ENCODE measurements around the gene CEP112. TPM values are rescaled to one million over a fixed set of nuclear protein-coding genes. Genes with fewer than 3 reads are reported as not detected.

CEP112 gene
- polyA plus RNA-seq, 3 donors = 11.8 to 16.4 (median 13.8) TPM

DNA sequence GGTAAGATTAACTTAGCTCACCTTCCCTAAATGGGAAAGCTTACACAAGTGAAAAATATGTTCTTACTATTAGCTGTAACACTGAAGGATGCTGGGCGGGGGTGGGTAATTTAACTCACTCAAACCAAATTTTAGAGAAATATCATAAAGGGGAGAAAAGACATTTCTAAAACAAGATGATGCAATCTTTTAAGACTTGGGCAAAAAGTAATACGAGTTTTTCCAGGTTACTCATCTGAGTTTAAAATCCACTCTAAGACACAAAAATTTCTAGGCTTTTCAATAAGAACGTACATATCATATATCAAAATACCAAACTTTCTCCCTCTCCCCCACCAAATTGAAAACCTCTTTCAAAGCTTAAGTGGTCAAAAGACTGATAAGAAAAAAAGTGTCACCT, 228.8 kb downstream of the CEP112 start:
- no peak for DNase-seq (ENCODE audit: extremely low read depth in 1 of 11, low read depth in 9 of 11, low spot score in 4 of 11)

DNA sequence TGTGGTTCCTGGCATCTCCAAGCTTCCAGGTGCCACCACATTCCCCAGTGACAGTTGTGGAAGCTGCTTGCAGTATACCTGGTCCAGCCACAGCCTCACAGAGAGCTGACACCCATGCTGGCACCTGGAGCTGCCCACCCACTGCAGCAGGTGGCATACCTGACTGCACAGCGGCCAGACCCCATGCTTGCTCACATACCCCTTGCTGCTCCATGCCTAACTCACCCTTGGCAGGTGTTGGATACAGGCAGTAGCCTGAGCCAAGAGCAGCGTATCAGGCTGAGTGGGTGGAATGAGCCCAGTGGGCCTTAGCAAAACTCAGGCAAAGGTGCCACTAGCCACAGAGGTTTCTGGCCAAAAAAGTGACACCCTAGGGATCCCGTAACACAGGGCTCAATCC, 232.3 kb downstream of the CEP112 start:
- no peak for DNase-seq (ENCODE audit: extremely low read depth in 1 of 11, low read depth in 9 of 11, low spot score in 4 of 11)

DNA sequence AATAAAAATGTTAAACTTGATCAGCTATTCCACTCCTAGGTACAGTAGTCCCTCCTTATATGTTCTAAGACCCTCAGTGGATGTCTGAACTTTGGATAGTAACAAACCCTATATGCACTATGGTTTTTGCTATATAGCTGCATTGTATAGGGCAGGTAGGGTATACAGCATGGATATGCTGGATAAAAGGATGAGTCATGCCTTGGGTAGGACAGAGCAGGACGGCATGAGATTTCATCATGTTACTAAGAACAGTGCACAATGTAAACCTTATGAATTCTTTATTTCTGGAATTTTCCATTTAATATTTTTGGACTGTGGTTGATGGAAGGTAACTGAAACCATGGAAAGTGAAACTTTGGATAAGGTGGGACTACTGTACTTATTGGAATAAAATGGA, 235.1 kb downstream of the CEP112 start:
- no peak for DNase-seq (ENCODE audit: extremely low read depth in 1 of 11, low read depth in 9 of 11, low spot score in 4 of 11)

DNA sequence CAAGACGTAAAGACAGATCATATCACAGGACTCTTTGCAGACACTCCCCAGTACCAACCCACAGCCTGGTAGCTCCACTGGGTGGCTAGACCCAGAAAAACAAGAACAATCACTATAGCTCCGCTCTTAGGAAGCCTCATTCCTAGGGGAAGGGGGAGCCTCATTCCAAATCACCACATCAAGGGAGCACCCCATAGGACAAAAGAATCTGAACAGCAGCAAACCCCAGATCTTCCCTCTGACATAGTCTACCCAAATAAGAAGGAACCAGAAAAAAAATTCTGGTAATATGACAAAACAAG, 237.8 kb downstream of the CEP112 start:
- no peak for DNase-seq (ENCODE audit: extremely low read depth in 1 of 11, low read depth in 9 of 11, low spot score in 4 of 11)

DNA sequence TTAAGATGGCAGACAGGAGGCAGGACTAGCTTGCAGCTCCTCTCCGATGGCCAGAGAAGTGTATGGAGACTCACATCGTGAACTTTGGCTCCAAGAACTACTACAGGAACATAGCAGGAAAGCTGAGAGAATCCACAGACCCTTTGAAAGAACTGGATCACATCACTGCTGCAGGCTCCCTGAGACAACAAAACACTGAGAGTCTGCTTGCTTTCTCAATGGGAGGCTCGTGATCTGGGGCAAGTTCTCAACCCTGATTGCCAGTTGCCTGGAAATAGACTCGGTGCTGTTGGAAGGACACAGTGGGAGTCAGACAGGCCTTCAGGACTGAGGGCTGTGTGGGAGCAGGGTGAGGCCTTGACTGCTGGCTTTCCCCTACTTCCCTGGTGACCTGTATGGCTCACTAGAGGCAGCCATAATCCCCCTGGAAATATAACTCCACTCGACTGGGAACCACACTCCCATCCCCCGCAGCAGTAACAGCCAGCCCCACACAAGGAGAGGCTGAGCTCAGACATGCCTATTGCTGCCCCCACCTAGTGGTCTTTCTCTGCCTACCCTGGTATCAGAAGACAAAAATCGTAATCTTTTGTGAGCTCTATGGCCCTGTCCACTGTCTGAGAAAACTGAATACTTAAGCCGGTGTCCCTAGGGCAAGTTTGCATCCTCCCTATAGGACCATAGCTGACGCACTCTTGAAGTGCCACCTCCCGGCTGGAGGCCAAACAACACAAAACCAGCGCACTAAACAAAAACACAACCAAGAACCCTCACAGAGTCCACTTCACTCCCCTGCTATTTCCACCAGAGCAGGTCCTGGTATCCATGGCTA, 238.4 kb downstream of the CEP112 start:
- no peak for DNase-seq (ENCODE audit: extremely low read depth in 1 of 11, low read depth in 9 of 11, low spot score in 4 of 11)

DNA sequence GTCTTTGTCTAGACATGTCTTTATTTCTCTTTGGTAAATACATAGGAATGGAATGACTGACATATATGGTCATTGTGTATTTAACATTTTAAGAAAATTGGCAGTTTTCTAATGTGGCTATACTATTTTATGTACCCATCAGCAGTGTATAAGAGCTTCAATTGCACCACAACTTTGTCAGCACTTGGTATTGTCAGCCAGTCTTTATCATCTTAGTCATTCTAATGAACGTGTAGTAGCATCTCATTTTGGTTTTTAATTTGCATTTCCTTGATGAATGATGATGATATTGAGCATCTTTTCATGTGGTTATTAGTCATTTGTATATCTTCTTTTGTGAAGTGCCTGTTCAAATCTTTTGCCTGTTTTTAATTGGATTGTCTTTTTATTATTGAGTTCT, 239.3 kb downstream of the CEP112 start:
- no peak for DNase-seq (ENCODE audit: extremely low read depth in 1 of 11, low read depth in 9 of 11, low spot score in 4 of 11)

DNA sequence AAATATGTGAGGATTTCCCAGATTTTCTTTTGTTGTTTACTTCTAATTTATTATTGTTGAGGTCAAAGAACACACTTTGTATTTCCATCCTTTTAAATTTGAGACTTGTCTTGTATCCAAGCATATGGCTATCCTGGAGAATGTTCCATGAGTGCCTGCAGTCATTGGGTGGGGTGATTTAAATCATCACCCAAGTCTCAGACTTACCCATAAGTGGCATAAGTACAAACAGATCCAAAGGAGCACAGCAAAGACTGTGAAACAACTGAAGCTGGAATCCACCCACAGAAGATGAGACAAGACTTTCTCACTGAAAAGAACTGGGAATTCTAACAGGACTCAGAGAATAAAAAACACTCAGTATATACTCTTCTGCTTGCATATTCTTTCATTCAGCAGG, 239.9 kb downstream of the CEP112 start:
- DNase-seq (ENCODE audit: extremely low read depth in 1 of 11, low read depth in 9 of 11, low spot score in 4 of 11) = no peak

DNA sequence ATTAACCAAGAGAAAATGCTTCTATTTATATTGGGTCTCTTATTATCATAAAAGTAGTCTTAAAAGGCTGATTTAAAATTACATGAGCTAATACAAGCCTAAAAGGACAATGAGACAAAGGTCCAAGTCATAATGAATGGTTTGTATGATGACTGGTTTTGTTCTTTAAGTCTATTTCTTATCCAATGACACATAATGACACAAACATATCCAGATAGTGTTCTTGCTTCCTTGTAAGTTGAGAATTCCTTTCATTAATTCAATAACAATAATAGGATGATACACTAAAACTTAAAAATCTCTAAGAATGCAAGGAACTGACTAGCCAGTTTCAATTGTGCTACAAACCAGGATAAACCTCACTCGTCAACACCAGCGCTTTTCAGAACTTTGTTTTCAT, 244.1 kb downstream of the CEP112 start:
- no peak for DNase-seq (ENCODE audit: extremely low read depth in 1 of 11, low read depth in 9 of 11, low spot score in 4 of 11)

DNA sequence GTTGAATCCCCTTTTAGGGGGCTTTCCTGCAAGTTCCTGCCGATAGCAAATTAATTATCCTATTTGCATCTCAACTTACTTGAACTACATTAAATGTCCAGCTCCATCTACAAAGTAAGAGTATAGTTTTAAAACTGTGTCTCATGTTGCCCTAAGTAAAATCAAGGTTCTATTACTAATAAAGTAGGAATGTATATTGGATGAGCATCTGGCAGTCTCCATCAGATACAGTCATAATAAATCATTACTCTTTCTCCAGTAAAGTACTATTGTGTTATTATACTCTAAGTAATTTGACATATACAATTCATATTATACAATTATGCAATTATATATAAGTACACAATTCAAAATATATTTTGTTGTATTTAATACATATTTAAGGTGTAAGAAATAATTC, 249.3 kb downstream of the CEP112 start:
- DNase-seq (ENCODE audit: extremely low read depth in 1 of 11, low read depth in 9 of 11, low spot score in 4 of 11) = no peak

DNA sequence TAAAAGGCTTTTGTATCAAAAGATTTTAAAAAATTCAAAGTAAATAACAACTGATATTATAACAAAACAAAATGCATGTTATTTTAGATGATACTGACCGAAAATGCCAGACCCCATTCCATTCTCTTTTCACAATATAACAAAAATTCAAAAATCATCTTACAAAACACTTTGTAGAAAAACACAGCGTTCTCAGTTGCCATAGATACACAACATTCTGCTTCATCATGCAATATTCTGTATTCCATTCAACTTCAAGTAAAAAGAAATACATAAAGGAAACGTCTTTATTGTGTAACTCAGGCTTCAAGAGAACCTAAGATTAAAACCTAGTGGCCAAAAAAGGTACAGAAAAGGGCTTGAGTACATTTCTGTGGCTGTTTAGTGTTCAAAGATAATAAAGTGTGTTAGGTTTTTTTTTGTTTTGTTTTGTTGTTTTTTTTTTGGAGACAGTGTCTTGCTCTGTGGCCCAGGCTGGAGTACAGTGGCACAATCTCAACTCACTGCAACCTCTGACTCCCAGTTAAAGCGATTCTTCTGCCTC, 250.5 kb downstream of the CEP112 start:
- no peak for DNase-seq (ENCODE audit: extremely low read depth in 1 of 11, low read depth in 9 of 11, low spot score in 4 of 11)

DNA sequence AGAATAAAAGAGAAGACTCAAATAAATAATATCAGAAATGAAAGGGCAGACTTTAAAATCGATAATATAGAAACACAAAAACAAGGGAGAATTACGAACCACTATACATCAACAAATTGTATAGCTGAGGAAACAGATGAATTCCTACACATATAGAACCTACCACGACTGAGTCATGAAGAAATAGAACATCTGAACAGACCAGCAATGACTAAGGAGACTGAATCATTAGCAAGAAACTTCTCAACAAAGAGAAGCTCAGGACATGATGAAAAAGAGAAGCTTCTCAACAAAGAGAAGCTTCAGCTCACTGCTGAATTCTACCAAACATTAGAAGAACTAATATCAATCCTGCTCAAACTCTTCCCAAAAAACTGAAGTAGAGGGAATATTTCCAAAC, 255.9 kb downstream of the CEP112 start:
- no peak for DNase-seq (ENCODE audit: extremely low read depth in 1 of 11, low read depth in 9 of 11, low spot score in 4 of 11)

DNA sequence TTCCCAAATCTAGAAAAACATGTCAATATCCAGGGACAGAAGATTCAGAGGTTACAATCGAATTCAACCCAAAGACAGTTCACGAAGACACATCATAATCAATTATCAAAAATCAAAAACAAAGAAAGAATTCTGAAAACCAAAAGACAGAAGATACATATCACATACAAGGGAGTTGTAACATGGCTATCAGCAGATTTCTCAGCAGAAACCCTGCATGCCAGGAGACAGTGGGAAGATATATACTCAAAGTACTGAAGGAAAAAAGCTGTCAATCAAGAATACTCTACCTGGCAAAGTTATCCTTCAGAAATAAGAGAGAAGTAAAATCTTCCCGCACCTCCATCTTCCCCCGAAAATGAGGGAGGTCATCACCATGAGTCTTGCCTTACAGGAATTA, 258.6 kb downstream of the CEP112 start:
- no peak for DNase-seq (ENCODE audit: extremely low read depth in 1 of 11, low read depth in 9 of 11, low spot score in 4 of 11)

DNA sequence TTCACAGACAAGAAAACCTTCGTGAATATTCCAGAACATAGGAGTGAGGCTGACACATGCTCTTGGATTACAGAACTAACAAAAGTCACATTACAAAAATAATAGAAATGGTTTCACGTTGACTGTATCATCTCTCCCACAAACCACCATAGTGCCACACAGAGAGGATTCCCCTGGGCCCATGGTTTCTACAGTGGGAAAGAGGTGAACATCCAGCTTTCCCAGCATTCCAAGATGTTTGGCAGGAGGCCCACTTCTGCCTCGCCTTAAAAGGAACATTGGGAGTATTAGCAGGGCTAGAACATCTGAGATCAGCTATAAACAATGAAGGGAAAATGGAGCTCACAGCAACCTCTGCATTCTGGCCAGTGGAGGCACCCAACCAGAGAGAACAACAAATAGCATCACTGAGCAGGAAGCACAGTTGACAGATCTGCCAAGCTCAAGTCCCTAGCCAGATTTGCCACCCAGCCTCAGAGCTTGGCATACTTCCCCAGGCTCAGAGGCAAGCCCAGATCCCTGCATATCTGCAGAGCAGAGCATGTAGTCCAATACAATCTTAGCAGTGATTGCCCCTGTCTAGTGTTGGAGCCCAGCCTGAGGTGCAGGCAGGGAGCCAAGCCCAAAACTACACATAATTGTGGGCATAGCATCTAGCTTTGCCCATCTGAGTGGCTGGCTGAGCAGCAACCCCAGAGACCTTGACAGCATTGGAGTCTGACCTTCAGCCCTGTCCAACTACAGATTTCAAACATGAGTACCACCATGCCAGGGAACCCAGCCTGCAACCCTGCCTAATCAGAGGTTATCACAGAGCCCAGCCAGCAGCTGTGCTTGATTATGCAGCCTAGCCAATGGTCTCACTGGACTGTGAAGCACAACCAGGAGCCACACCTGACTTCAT, 260.4 kb downstream of the CEP112 start:
- no peak for DNase-seq (ENCODE audit: extremely low read depth in 1 of 11, low read depth in 9 of 11, low spot score in 4 of 11)

DNA sequence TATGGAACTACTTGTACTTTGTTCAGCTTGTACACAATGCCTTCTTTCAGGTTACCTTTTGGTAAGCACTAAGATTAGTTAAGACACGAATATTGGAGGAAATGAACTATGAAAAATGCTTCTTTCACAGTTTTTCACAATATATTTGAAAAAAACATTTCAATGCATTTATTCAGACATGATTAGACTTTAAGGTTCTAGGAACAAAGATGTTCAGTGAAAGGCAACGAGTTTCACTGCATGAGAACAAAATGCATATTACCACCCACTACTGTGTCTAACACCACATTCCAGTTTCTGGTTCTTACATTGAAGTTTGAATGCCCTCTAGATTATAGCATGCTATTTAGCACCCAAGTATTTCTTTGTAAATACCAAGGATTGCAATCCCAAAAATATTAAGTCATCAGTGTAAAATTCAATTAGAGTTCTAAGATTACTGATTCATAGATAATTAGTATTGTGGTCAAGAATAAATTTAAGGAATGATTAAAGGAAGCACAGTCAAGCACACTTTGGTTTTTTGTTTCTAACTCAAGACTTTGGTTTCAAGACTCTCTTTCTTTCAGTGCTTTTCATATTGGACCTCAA, 261.7 kb downstream of the CEP112 start:
- no peak for DNase-seq (ENCODE audit: extremely low read depth in 1 of 11, low read depth in 9 of 11, low spot score in 4 of 11)

DNA sequence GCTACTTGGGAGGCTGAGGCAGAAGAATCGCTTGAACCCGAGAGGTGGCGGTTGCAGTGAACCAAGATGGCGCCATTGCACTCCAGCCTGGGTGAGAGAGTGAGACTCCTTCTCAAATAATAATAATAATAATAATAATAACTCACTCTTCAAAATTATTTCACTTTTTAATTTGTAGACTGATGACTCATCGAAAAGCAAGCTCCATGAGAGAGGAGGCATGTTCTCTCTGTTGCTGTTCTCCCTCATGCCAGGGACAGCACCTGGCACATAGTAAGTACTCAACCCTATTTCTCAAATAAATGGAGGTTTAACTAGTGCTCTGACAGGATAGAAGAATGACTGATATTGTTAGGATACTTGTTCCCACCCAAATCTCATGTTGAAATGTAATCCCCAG, 265.3 kb downstream of the CEP112 start:
- DNase-seq (ENCODE audit: extremely low read depth in 1 of 11, low read depth in 9 of 11, low spot score in 4 of 11) = no peak

DNA sequence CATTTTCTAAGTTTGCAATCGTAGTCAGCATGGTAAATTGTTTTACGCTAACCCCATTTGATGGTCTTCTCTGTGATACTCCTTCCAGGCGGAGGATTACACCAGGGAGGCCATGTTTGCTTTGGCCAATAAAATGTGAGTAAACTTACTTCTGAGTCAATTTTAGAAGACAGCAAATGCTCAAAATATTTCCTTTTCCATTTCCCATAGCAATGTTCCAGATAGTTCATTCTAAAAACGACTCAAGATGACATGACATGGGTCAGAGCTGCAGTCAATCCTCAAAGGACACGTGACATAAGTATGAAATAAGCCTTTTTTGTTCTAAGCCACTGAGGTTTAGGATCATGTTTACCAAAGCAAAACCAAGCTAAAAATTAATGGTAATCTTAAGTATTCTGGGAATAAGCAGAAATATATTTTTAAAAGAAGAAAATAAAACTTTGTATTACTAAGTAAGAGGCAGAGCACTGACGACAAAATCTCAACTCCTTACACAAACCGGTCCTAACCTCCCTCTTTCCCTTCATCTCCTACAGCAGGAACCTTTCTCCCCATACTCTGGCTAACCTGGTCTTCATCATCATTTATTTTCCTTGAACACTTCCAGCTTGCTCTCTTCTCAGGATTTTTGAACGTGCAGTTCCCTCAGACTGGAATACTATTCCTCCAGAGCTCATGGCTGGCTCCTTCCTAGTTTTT, 266.2 kb downstream of the CEP112 start:
- no peak for DNase-seq (ENCODE audit: extremely low read depth in 1 of 11, low read depth in 9 of 11, low spot score in 4 of 11)

DNA sequence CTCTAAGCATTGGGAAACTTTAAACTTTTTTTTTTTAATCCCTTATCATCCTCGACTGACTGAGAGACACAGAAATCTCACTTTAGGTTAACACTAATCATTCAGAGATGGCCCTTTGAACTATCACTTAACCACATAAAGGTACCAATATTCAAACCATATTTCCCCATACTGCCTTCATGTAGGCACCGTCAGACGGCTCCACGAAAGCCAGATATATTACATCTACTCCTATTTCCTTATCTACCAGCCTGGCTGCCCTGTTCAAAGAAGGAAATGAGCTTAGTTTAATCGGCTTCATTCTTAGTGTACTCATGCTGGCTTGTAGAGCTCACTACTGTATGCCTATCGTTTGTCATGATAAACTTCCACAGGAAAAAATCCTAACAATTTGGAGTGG, 270.9 kb downstream of the CEP112 start:
- DNase-seq (ENCODE audit: extremely low read depth in 1 of 11, low read depth in 9 of 11, low spot score in 4 of 11) = no peak

DNA sequence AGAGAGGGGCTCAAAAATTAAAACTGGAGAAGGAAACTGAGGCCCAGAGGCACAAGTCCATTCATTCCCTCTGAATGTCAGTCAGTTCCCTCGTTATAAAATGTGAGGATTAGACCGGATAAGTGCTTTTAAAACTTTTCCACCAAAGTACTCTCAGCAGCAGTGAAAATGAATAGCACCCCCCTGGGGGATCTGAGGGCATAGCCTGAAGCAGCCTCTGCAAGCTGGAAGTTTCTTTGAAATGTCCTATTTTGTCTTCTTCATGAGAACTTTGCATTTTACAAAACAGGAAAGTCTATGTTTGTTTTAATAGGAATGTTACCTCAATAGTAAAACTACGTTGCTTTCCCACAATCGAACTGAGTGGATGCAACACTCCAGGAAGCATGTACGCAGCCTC, 273.0 kb downstream of the CEP112 start:
- peak in 4 of 11 donors; percentile 2 to 14 (median 8) for DNase-seq (ENCODE audit: extremely low read depth in 1 of 11, low read depth in 9 of 11, low spot score in 4 of 11)

DNA sequence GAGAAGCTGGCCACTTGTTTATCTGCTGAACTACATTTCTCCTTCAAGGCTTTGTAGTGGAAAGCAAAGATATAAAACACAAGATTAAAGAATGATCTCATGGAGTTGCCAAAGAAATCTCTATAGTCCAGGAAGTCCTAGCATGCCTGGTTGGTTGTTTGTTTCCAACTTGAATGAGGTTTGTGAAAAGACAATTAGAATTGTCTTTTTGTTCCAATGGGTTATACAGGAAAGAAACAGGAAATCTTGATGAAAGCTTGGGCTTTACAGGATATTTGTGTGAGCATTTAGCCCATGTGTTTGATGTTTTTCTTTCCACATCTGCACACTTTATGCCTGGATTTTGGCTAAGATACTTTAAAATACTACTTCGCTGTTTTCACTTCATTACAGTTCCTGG, 273.4 kb downstream of the CEP112 start:
- DNase-seq (ENCODE audit: extremely low read depth in 1 of 11, low read depth in 9 of 11, low spot score in 4 of 11) = no peak

Data from renal cortex interstitium (tissue), 11 donors.